CD4-positive, alpha-beta T cell (primary cell): ENCODE results near the gene TAS1R1. TPM values are rescaled to one million over a fixed set of nuclear protein-coding genes. Genes with fewer than 3 reads are reported as not detected.

Source experiments
- ATAC-seq: fragments of 200-7000 bp; cut with Tn5 transposase; one replicate; pipeline ENCODE4 v1.10.0; 2022; ENCODE audit warnings: mild to moderate bottlenecking; ENCODE audit not compliant: poor library complexity
- CTCF ChIA-PET: fragments of 350-600 bp; sonication (Branson Sonifier 250); formaldehyde crosslinking; loops from one replicate; lab custom pipeline; 2021; ENCODE audit warnings: antibody characterized with exemption, inconsistent platforms; lab: Charles Lee
- POLR2A ChIA-PET: fragments of 350-600 bp; sonication (Branson Sonifier 250); formaldehyde crosslinking; loops from one replicate; lab custom pipeline; 2021; ENCODE audit warnings: antibody characterized with exemption, inconsistent platforms; lab: Charles Lee
- DNase-seq, 14 experiments: peaks; one replicate each; pipeline ENCODE4 v3.0.0-alpha.2; 2013 to 2020; ENCODE audit warnings: mixed read lengths in 2 of 14
- H3K27ac ChIP-seq, 2 donors: one replicate each; pipeline versions ENCODE4 v1.5.1 to v1.7.0; 2013; ENCODE audit warnings: low read length in 2 of 2, low read depth in 1 of 2, mild to moderate bottlenecking in 1 of 2
- H3K27me3 ChIP-seq, 2 experiments: 1 replicate in 1 of 2; 2 replicates in 1 of 2; pipeline versions ENCODE4 v1.6.1 to v1.7.0; 2013; ENCODE audit warnings: low read length in 2 of 2, control low read depth in 1 of 2, mild to moderate bottlenecking in 1 of 2, moderate library complexity in 1 of 2; ENCODE audit not compliant: insufficient read depth in 2 of 2, control insufficient read depth in 1 of 2
- H3K36me3 ChIP-seq: one replicate; pipeline ENCODE4 v1.6.1; 2013; ENCODE audit warnings: low read length, control low read depth; ENCODE audit not compliant: insufficient read depth
- H3K4me1 ChIP-seq: one replicate; pipeline ENCODE4 v1.6.1; 2013; ENCODE audit warnings: low read length, control low read depth; ENCODE audit not compliant: insufficient read depth
- H3K4me3 ChIP-seq: one replicate; pipeline ENCODE4 v1.5.1; 2013; ENCODE audit warnings: mild to moderate bottlenecking, low read length, moderate library complexity
- H3K9me3 ChIP-seq, 2 experiments: 1 replicate in 1 of 2; 2 replicates in 1 of 2; pipeline versions ENCODE4 v1.6.1 to v1.7.0; 2013; ENCODE audit warnings: low read length in 2 of 2, mild to moderate bottlenecking in 2 of 2, control low read depth in 1 of 2, moderate library complexity in 1 of 2; ENCODE audit not compliant: control insufficient read depth in 1 of 2, insufficient read depth in 1 of 2
- H3K27ac Mint-ChIP-seq: one replicate; pipeline ENCODE4 v1.8.0; 2020; ENCODE audit warnings: mixed read lengths
- H3K27me3 Mint-ChIP-seq: one replicate; pipeline ENCODE4 v1.8.0; 2021; ENCODE audit warnings: mixed read lengths
- H3K36me3 Mint-ChIP-seq: one replicate; pipeline ENCODE4 v1.8.0; 2021; ENCODE audit warnings: low read depth, mixed read lengths
- H3K4me1 Mint-ChIP-seq: one replicate; pipeline ENCODE4 v1.8.0; 2021; ENCODE audit warnings: low read depth, mixed read lengths
- H3K4me3 Mint-ChIP-seq: one replicate; pipeline ENCODE4 v1.8.0; 2020; ENCODE audit warnings: mild to moderate bottlenecking, mixed read lengths
- H3K9me3 Mint-ChIP-seq: one replicate; pipeline ENCODE4 v1.8.0; 2020; ENCODE audit warnings: mixed read lengths
- intact Hi-C, 2 experiments: fragments of 100-400 bp; cut with DNase I in 1 of 2; cut with micrococcal nuclease in 1 of 2; formaldehyde crosslinking; loops; one replicate each; pipeline versions ENCODE4 v1.15.1 to v1.9.0; 2023 to 2025; cut with DNase I, micrococcal nuclease
- total RNA-seq, 174 experiments: library from RNA in 2 of 174; stranded (reverse) in 2 of 174; gene quantifications; one replicate each; pipeline ENCODE4 v1.2.3 and lab custom pipeline; 2021 to 2026
- TF ChIP-seq, protein P1 (sequence below): fragments of 200-600 bp; IDR thresholded peaks from one replicate; pipeline ENCODE4 v1.8.0; 2022; ENCODE audit warnings: antibody characterized with exemption, mild to moderate bottlenecking

TAS1R1 gene
- total RNA-seq, 2 experiments from 2014 or later = not detected

DNA sequence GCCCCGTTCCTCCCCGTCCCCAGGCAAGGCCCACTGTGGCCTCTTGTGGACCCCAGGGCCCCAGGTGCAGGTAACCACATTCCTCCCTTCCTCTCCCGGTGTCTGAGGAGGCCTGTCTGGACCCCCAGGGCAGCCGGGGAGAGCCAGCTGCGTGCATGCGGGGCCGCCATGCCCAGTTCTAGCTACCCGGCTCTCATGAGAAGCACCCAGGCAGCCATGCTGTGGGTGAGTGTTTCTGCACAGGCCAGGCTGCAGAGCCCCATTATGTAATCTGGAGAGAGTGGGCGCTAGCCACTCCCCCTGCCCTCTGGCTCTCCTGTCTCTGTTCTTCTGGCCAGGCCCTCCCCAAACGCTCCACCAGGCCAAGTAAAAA is 45.2 kb upstream of the TAS1R1 start:
- peaks cover 2 to 6% of the 10 kb centered on the region in 2 experiments for H3K27me3 ChIP-seq
- no peak overlapping the region for H3K27ac ChIP-seq
- H3K36me3 ChIP-seq = no peaks in the 10 kb centered on the region
- POLR2A ChIA-PET = no interaction called here
- TF ChIP-seq, protein P1, sequence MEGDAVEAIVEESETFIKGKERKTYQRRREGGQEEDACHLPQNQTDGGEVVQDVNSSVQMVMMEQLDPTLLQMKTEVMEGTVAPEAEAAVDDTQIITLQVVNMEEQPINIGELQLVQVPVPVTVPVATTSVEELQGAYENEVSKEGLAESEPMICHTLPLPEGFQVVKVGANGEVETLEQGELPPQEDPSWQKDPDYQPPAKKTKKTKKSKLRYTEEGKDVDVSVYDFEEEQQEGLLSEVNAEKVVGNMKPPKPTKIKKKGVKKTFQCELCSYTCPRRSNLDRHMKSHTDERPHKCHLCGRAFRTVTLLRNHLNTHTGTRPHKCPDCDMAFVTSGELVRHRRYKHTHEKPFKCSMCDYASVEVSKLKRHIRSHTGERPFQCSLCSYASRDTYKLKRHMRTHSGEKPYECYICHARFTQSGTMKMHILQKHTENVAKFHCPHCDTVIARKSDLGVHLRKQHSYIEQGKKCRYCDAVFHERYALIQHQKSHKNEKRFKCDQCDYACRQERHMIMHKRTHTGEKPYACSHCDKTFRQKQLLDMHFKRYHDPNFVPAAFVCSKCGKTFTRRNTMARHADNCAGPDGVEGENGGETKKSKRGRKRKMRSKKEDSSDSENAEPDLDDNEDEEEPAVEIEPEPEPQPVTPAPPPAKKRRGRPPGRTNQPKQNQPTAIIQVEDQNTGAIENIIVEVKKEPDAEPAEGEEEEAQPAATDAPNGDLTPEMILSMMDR = no peak
- H3K36me3 Mint-ChIP-seq = no peaks in the 10 kb centered on the region
- no peak overlapping the region for H3K4me3 ChIP-seq
- intact Hi-C loops = no loop called here
- no peaks in the 10 kb centered on the region for H3K9me3 Mint-ChIP-seq
- CTCF ChIA-PET = no interaction called here
- no peak for DNase-seq
- ATAC-seq = no peak
- no peak overlapping the region for H3K27ac Mint-ChIP-seq
- peaks cover 0 to 7% of the 10 kb centered on the region in 2 experiments for H3K9me3 ChIP-seq
- peaks cover 3% of the 10 kb centered on the region for H3K27me3 Mint-ChIP-seq
- no peaks in the 10 kb centered on the region for H3K4me1 Mint-ChIP-seq
- no peaks in the 10 kb centered on the region for H3K4me1 ChIP-seq
- no peak overlapping the region for H3K4me3 Mint-ChIP-seq

DNA sequence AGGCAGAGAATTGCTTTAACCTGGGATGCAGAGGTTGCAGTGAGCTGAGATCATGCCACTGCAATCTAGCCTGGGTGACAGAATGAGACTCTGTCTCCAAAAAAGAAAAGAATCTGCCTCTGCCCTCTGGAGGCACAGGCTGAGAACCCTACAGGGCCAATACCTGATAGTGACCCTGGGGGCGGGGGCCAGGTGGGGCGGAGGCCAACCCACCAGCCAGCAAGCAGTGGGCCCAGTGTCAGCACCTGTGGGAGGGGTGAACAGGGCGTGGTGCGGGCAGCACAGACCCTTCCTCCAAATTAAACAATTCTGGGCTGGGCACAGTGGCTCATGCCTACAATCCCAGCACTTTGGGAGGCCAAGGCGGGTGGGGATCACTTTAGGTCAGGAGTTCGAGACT is 44.6 kb upstream of the TAS1R1 start:
- Mint-ChIP-seq H3K9me3 (no peaks in the 10 kb centered on the region), H3K36me3 (no peaks in the 10 kb centered on the region), H3K27me3 (peaks cover under 1% of the 10 kb centered on the region), H3K4me3 (no peak overlapping the region), H3K27ac (no peak overlapping the region), H3K4me1 (no peaks in the 10 kb centered on the region)
- ATAC-seq (no peak), DNase-seq (no peak)
- peaks cover 2 to 6% of the 10 kb centered on the region in 2 experiments for H3K27me3 ChIP-seq
- intact Hi-C loops = no loop called here
- no peak overlapping the region for H3K4me3 ChIP-seq
- TF ChIP-seq, protein P1 = no peak
- no peaks in the 10 kb centered on the region for H3K4me1 ChIP-seq
- CTCF ChIA-PET = no interaction called here
- peaks cover 0 to 7% of the 10 kb centered on the region in 2 experiments for H3K9me3 ChIP-seq
- no peaks in the 10 kb centered on the region for H3K36me3 ChIP-seq
- POLR2A ChIA-PET = interaction anchor here (0.7 kb wide), 1 partner anchor 39 kb away, joined by 3 read pairs; no protein-coding TSS in a partner anchor
- no peak overlapping the region for H3K27ac ChIP-seq

DNA sequence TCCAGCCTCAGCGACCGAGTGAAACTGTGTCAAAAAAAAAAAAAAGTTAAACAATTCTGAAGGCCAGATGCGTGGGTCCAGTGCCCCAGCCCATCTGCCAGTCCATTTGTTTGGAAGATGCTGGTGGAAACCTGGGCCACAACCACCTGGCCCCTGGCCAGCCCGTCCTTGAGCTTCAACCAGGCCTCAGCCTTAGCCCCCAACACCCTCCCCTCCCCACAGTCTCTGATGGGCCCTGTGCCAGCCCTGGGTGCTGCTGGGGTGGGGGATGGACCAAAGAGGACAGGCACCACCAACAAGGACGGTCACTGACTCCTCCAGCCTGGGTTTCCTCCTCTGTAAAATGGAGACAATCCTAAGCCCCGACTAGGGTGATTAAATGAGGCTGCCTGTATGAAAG is 44.1 kb upstream of the TAS1R1 start:
- ChIA-PET CTCF (no interaction called here), POLR2A (interaction anchor here (0.7 kb wide), 1 partner anchor 40 kb away, joined by 3 read pairs; no protein-coding TSS in a partner anchor)
- no peaks in the 10 kb centered on the region for H3K9me3 Mint-ChIP-seq
- H3K4me1 ChIP-seq = no peaks in the 10 kb centered on the region
- H3K27ac Mint-ChIP-seq = no peak overlapping the region
- H3K9me3 ChIP-seq = peaks cover 0 to 7% of the 10 kb centered on the region in 2 experiments
- H3K27me3 Mint-ChIP-seq = no peaks in the 10 kb centered on the region
- H3K4me3 ChIP-seq = no peak overlapping the region
- no peak overlapping the region for H3K4me3 Mint-ChIP-seq
- TF ChIP-seq, protein P1 = no peak
- ATAC-seq (no peak), DNase-seq (no peak)
- no peaks in the 10 kb centered on the region for H3K36me3 Mint-ChIP-seq
- H3K36me3 ChIP-seq = no peaks in the 10 kb centered on the region
- no peaks in the 10 kb centered on the region for H3K4me1 Mint-ChIP-seq
- no peak overlapping the region for H3K27ac ChIP-seq
- intact Hi-C loops = no loop called here
- peaks cover 2 to 6% of the 10 kb centered on the region in 2 experiments for H3K27me3 ChIP-seq
